GM10248 (cell line): Measurements from ENCODE around the gene NUDT19.
"Not testable (repeated sequence)": the region's sequence is repeated elsewhere in the genome, so short reads cannot be mapped to it uniquely, and the experiment has no call there.

Source experiments
- CTCF ChIA-PET: fragments of 300-600 bp; sonication (Branson Sonifier 250); formaldehyde crosslinking; extraction: SDS; loops from one replicate; lab custom pipeline; 2021; ENCODE audit warnings: antibody characterized with exemption; lab: Yijun Ruan, JAX
- POLR2A ChIA-PET: fragments of 350-650 bp; sonication (Branson Sonifier 250); formaldehyde crosslinking; extraction: SDS; loops from one replicate; lab custom pipeline; 2020; ENCODE audit warnings: antibody characterized with exemption; lab: Yijun Ruan, JAX
- DNase-seq: peaks from one replicate; pipeline ENCODE4 v3.0.0; 2012; ENCODE audit errors: extremely low spot score
- TF ChIP-seq, protein P1 (sequence below): IDR thresholded peaks from 2 replicates; pipeline ENCODE4 v1.5.1; 2012; ENCODE audit warnings: mild to moderate bottlenecking, low read depth; ENCODE audit errors: extremely low read depth, missing control alignments, control extremely low read depth

Gene NUDT19

GRCh38 chr19:32651729-32652140 is 39.9 kb upstream of the NUDT19 start:
- ChIA-PET POLR2A (interaction anchor here (0.5 kb wide), 1 partner anchor 23 kb away, joined by 3 read pairs; no protein-coding TSS in a partner anchor), CTCF (no interaction called here)
- TF ChIP-seq, protein P1, sequence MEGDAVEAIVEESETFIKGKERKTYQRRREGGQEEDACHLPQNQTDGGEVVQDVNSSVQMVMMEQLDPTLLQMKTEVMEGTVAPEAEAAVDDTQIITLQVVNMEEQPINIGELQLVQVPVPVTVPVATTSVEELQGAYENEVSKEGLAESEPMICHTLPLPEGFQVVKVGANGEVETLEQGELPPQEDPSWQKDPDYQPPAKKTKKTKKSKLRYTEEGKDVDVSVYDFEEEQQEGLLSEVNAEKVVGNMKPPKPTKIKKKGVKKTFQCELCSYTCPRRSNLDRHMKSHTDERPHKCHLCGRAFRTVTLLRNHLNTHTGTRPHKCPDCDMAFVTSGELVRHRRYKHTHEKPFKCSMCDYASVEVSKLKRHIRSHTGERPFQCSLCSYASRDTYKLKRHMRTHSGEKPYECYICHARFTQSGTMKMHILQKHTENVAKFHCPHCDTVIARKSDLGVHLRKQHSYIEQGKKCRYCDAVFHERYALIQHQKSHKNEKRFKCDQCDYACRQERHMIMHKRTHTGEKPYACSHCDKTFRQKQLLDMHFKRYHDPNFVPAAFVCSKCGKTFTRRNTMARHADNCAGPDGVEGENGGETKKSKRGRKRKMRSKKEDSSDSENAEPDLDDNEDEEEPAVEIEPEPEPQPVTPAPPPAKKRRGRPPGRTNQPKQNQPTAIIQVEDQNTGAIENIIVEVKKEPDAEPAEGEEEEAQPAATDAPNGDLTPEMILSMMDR: no peak
- no peak for DNase-seq

DNA sequence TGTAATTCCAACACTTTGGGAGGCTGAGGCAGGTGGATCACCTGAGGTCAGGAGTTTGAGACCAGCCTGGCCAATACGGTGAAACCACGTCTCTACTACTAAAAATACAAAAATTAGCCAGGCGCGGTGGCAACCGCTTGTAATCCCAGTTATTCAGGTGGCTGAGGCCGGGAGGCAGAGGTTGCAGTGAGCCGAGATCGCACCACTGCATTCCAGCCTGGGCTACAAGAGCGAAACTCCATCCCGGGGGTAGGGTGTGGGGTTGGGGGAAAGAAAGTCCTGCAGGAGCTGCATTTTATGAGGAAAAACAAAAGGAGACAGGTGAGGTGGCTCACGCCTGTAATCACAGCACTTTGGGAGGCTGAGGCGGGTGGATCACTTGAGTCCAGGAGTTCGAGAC is 39.3 kb upstream of the NUDT19 start:
- POLR2A ChIA-PET: interaction anchor here (0.5 kb wide), 1 partner anchor 22 kb away, joined by 3 read pairs; no protein-coding TSS in a partner anchor
- CTCF ChIA-PET, DNase-seq: not testable (repeated sequence)

DNA sequence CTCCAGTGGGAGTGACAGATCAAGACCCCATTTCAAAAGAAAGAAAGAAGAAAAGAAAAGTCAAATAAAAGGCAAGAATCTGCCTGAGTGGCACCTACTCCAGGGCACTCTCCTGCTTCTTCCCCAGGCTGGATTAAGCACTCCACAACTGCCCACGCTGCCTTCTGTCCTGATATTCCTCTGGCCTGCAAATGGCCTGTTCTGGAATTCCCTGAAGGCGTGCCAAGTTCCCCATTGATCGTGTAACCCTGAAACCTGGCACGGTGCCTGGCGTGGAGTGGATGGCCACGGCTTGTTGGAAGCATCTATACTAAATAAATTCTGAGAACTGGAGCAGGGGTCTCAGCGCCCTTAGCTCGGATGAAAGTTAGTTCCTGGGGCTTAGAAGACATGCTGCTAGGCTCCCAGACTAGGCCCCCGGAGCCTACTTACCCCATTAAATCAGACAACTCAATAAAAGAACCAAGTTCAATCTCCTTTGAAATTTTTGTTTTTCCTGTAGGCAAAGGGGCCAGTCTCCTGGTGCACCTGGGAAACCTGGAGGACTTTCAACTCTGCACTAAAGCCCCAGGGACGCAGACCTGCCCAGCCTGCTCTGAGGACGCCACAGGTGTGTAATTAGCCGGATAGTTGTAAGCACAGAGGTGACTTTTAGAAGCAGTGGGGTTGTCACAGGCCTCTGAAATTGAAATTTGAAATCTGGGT is 38.6 kb upstream of the NUDT19 start:
- CTCF ChIA-PET: no interaction called here
- POLR2A ChIA-PET: no interaction called here
- TF ChIP-seq, protein P1: no peak
- no peak for DNase-seq

- DNase-seq: no peak
- POLR2A ChIA-PET: no interaction called here
- CTCF ChIA-PET: no interaction called here
- TF ChIP-seq, protein P1: no peak
Observed at GRCh38 chr19:32653599-32653915, 38.1 kb upstream of the NUDT19 start.

DNA sequence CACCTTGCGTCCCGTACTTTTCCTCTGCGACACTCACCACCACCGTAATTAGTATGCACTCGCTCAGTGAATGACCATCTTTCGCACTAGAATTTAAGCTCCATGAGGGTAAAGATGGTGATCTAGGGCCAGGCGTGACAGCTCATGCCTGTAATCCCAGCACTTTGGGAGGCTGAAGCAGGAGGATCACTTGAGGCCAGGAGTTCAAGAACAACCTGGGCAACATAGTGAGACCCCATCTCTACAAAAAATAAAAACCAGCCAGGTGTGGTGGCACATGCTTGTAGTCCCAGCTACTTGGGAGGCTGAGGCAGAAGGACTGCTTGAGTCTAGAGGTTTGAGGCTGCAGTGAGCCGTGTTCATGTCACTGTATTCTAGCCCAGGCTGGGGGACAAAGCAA is 35.2 kb upstream of the NUDT19 start:
- POLR2A ChIA-PET, DNase-seq: not testable (repeated sequence)
- CTCF ChIA-PET: interaction anchor here (1.1 to 2.0 kb wide), 4 partner anchors 8 to 58 kb away, joined by 3 to 4 read pairs (median 4); no protein-coding TSS in a partner anchor

DNA sequence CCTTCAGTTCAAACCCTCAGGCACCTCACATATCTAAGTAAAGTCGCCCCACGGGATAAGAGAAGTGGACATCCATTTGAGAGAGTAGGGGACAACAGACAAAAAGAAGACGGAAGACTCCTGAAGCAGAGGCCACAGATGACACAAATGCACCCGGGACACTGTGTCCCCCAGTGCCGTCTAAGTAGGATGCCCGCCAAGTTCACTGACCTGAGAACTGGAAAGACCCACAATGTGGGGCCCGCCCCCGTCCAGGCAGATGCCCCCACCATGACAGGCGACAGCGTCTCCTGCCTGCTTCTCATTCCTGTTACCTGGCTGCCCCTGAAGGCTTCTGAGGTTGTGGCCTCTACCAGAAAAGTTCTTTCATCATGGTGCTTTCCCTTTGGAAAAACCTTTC is 33.5 kb upstream of the NUDT19 start:
- TF ChIP-seq, protein P1: no peak
- ChIA-PET CTCF (interaction anchor here (1.7 kb wide), 1 partner anchor 58 kb away, joined by 5 read pairs; no protein-coding TSS in a partner anchor), POLR2A (no interaction called here)
- DNase-seq: no peak

DNA sequence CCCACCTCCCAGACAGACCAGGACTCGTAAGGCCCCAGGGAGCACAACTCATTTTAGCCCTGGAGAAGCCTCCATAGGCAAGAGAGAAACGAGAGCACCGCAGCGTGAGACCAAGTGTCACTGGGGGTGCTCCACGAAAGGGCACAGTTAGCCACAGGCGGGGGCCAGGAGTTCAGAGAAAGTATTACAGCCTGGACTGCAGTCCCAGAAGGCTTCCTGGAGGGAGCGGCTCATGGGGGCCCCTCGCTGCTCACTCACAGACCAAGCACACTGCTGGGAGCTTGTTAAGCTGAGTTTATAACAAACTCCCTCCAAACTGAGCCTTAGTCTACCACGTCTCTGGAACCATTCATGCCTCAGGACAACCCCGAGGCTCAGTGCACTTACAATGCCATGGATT is 33.1 kb upstream of the NUDT19 start:
- TF ChIP-seq, protein P1: no peak
- CTCF ChIA-PET: interaction anchor here (1.7 kb wide), 1 partner anchor 58 kb away, joined by 5 read pairs; no protein-coding TSS in a partner anchor
- no peak for DNase-seq
- POLR2A ChIA-PET: no interaction called here

GRCh38 chr19:32661318-32661717 is 30.3 kb upstream of the NUDT19 start:
- CTCF ChIA-PET: no interaction called here
- TF ChIP-seq, protein P1: no peak
- no peak for DNase-seq
- POLR2A ChIA-PET: no interaction called here
